Measurements from ENCODE around the gene HECTD1.
A peak's percentile ranks its signal among the peaks of the same experiment; 100 is the strongest.
"Not testable (repeated sequence)": the region's sequence is repeated elsewhere in the genome, so short reads cannot be mapped to it uniquely, and the experiment has no call there.

The HECTD1 gene

DNA sequence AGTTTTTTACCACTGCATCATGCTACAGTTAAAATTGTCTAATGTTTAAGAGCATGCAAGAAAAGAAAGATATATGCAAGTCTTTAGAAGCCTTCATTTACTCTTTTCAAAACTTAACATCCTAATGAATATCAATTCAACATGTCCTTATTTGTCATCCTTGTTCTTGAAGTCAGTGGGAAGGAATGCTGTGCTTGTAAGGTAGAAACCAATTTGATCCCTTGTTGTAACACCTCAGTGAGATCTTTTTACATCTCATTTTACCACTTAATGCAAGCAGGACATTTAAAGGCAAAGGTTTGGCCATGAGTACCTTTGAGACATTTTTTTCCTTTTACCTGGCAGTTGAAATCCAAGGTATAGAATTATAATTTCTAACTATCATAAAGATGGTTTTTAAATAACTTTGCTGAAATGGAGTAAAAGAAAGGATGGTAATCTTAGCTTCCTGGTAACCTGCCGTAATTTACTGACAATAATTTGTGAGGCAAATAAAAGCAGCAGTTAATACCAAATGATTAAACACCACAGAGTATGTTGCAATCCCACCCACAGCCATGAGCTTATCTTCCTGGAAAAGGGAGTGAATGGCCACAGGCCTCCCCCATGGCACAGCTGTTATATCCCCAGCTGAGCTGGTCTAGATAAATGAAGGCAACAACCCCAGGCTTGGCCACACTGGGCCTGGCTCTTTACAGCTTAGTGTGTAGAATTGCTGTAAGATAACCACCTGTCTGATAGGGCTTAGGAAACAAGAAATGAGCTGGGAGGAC, 148.3 kb downstream of the HECTD1 start:
- no peak overlapping the region for H4K8ac ChIP-seq (ENCODE audit: low read length)
- DNase-seq: peak; percentile 84
- no peaks in the 10 kb centered on the region for H3K9me3 ChIP-seq (ENCODE audit: control insufficient read depth, low read length)
- no peak overlapping the region for H3K4ac ChIP-seq (ENCODE audit: low read depth in 1 of 2, low read length in 2 of 2)
- no peaks in the 10 kb centered on the region for H3K27me3 ChIP-seq (ENCODE audit: control insufficient read depth in 1 of 2, insufficient read depth in 1 of 2, low read length in 2 of 2)
- WGBS: 86% methylated on average over 1 of the region's 1 CpG
- H3K4me1 ChIP-seq (ENCODE audit: control insufficient read depth, insufficient read depth, low read depth, low read length): peaks cover 2% of the 10 kb centered on the region
- no peak overlapping the region for H2AFZ ChIP-seq (ENCODE audit: low read depth, low read length)
- no peak overlapping the region for H3K4me3 ChIP-seq (ENCODE audit: insufficient read depth in 1 of 2, low read depth in 1 of 2, low read length in 2 of 2)
- H3K18ac ChIP-seq (ENCODE audit: low read depth in 1 of 2, low read length in 2 of 2): no peak overlapping the region
- H2BK15ac ChIP-seq (ENCODE audit: low read depth, poor library complexity, severe bottlenecking): no peak overlapping the region
- H2BK5ac ChIP-seq (ENCODE audit: low read depth, low read length, poor library complexity, severe bottlenecking): no peak overlapping the region
- no peak overlapping the region for H2BK120ac ChIP-seq (ENCODE audit: low read depth, low read length)
- no peak overlapping the region for H3K14ac ChIP-seq (ENCODE audit: low read length in 2 of 2)
- H3K23ac ChIP-seq (ENCODE audit: low read length in 2 of 2): no peak overlapping the region
- H2BK12ac ChIP-seq (ENCODE audit: low read length in 2 of 2): no peak overlapping the region
- no peak overlapping the region for H3K4me2 ChIP-seq (ENCODE audit: low read length, poor library complexity, severe bottlenecking)
- H3K9ac ChIP-seq (ENCODE audit: low read length): peak overlapping the region; percentile 57
- no peak overlapping the region for H2AK5ac ChIP-seq (ENCODE audit: low read length, severe bottlenecking)
- peak overlapping the region; percentile 81 for H3K27ac ChIP-seq (ENCODE audit: low read length, poor library complexity, severe bottlenecking)
- H3K79me1 ChIP-seq (replicated peaks; ENCODE audit: low read length, poor library complexity, severe bottlenecking): peaks cover 1% of the 10 kb centered on the region
- no peak overlapping the region for H4K91ac ChIP-seq (ENCODE audit: low read length)
- H3K36me3 ChIP-seq (ENCODE audit: control insufficient read depth in 1 of 2, insufficient read depth in 2 of 2, low read depth in 1 of 2, low read length in 2 of 2): no peaks in the 10 kb centered on the region

DNA sequence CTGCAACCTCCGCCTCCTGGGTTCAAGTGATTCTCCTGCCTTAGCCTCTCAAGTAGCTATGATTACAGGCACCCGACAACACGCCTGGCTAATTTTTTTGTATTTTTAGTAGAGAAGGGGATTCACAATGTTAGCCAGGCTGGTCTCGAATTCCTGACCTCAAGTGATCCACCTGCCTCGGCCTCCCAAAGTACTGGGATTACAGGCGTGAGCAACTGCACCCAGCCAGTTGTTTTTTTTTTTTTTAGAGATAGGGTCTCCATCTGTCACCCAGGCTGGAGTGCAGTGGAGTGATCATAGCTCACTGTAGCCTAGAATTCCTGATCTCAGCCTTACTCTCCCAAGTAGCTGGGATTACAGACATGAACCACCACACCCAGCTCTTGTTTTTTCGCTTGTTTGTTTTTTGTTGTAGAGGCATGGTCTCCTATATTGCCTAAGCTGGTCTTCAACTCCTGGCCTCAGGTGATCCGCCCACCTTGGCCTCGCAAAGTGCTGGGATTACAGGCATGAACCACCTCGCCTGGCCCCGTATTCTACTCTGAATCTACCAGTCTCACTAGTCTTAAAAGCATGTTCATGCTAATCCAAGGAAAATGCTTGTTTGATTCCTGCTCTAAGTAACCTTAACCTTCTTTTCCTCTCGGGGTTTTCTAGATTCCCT, 149.8 kb downstream of the HECTD1 start:
- H2AFZ ChIP-seq (ENCODE audit: low read depth, low read length): no peak overlapping the region
- H3K79me1 ChIP-seq (replicated peaks; ENCODE audit: low read length, poor library complexity, severe bottlenecking): peaks cover 3% of the 10 kb centered on the region
- peaks cover 3% of the 10 kb centered on the region for H3K4me1 ChIP-seq (ENCODE audit: control insufficient read depth, insufficient read depth, low read depth, low read length)
- H3K14ac ChIP-seq (ENCODE audit: low read length in 2 of 2): no peak overlapping the region
- H3K36me3 ChIP-seq (ENCODE audit: control insufficient read depth in 1 of 2, insufficient read depth in 2 of 2, low read depth in 1 of 2, low read length in 2 of 2): no peaks in the 10 kb centered on the region
- no peak overlapping the region for H3K4me3 ChIP-seq (ENCODE audit: insufficient read depth in 1 of 2, low read depth in 1 of 2, low read length in 2 of 2)
- H3K27me3 ChIP-seq (ENCODE audit: control insufficient read depth in 1 of 2, insufficient read depth in 1 of 2, low read length in 2 of 2): no peaks in the 10 kb centered on the region
- H2BK120ac ChIP-seq (ENCODE audit: low read depth, low read length): no peak overlapping the region
- H3K23ac ChIP-seq (ENCODE audit: low read length in 2 of 2): no peak overlapping the region
- H2AK5ac ChIP-seq (ENCODE audit: low read length, severe bottlenecking): no peak overlapping the region
- H4K91ac ChIP-seq (ENCODE audit: low read length): no peak overlapping the region
- no peak overlapping the region for H3K4me2 ChIP-seq (ENCODE audit: low read length, poor library complexity, severe bottlenecking)
- DNase-seq: no peak
- no peak overlapping the region for H4K8ac ChIP-seq (ENCODE audit: low read length)
- H2BK5ac ChIP-seq (ENCODE audit: low read depth, low read length, poor library complexity, severe bottlenecking): no peak overlapping the region
- H3K27ac ChIP-seq (ENCODE audit: low read length, poor library complexity, severe bottlenecking): no peak overlapping the region
- no peaks in the 10 kb centered on the region for H3K9me3 ChIP-seq (ENCODE audit: control insufficient read depth, low read length)
- no peak overlapping the region for H2BK15ac ChIP-seq (ENCODE audit: low read depth, poor library complexity, severe bottlenecking)
- no peak overlapping the region for H2BK12ac ChIP-seq (ENCODE audit: low read length in 2 of 2)
- H3K9ac ChIP-seq (ENCODE audit: low read length): no peak overlapping the region
- H3K18ac ChIP-seq (ENCODE audit: low read depth in 1 of 2, low read length in 2 of 2): no peak overlapping the region
- 96% methylated on average over 12 of the region's 12 CpGs for WGBS
- no peak overlapping the region for H3K4ac ChIP-seq (ENCODE audit: low read depth in 1 of 2, low read length in 2 of 2)

DNA sequence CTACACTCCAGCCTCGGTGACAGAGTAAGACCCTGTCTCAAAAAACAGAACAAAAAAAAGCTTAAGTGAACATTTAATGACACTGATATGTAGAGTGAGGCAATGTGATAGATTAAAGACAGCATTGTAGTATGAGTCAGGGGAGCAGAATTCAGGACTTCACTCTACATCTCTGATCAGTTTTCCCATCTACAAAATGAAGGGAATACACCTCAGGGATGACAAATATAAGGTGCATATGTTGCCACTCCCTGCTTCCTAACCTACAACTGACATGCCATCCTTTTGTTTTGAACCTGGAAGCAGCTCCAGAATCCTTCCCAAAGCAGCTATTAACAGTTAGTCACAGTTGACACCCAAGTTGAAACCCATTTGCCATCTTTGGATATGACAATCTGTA, 150.6 kb downstream of the HECTD1 start:
- H3K27me3 ChIP-seq (ENCODE audit: control insufficient read depth in 1 of 2, insufficient read depth in 1 of 2, low read length in 2 of 2): no peaks in the 10 kb centered on the region
- DNase-seq: no peak
- no peak overlapping the region for H2BK120ac ChIP-seq (ENCODE audit: low read depth, low read length)
- no peak overlapping the region for H3K18ac ChIP-seq (ENCODE audit: low read depth in 1 of 2, low read length in 2 of 2)
- H3K36me3 ChIP-seq (ENCODE audit: control insufficient read depth in 1 of 2, insufficient read depth in 2 of 2, low read depth in 1 of 2, low read length in 2 of 2): no peaks in the 10 kb centered on the region
- no peak overlapping the region for H3K4me2 ChIP-seq (ENCODE audit: low read length, poor library complexity, severe bottlenecking)
- no peak overlapping the region for H3K23ac ChIP-seq (ENCODE audit: low read length in 2 of 2)
- peaks cover 3% of the 10 kb centered on the region for H3K79me1 ChIP-seq (replicated peaks; ENCODE audit: low read length, poor library complexity, severe bottlenecking)
- H3K9ac ChIP-seq (ENCODE audit: low read length): no peak overlapping the region
- no peak overlapping the region for H4K91ac ChIP-seq (ENCODE audit: low read length)
- no peak overlapping the region for H2AFZ ChIP-seq (ENCODE audit: low read depth, low read length)
- no peaks in the 10 kb centered on the region for H3K9me3 ChIP-seq (ENCODE audit: control insufficient read depth, low read length)
- no peak overlapping the region for H3K4ac ChIP-seq (ENCODE audit: low read depth in 1 of 2, low read length in 2 of 2)
- H3K4me1 ChIP-seq (ENCODE audit: control insufficient read depth, insufficient read depth, low read depth, low read length): peaks cover 3% of the 10 kb centered on the region
- WGBS: no CpG with 5 or more reads among the region's 1 CpG
- H2BK12ac ChIP-seq (ENCODE audit: low read length in 2 of 2): no peak overlapping the region
- no peak overlapping the region for H2AK5ac ChIP-seq (ENCODE audit: low read length, severe bottlenecking)
- H3K27ac ChIP-seq (ENCODE audit: low read length, poor library complexity, severe bottlenecking): no peak overlapping the region
- H3K14ac ChIP-seq (ENCODE audit: low read length in 2 of 2): no peak overlapping the region
- no peak overlapping the region for H2BK5ac ChIP-seq (ENCODE audit: low read depth, low read length, poor library complexity, severe bottlenecking)
- no peak overlapping the region for H4K8ac ChIP-seq (ENCODE audit: low read length)
- H2BK15ac ChIP-seq (ENCODE audit: low read depth, poor library complexity, severe bottlenecking): no peak overlapping the region
- H3K4me3 ChIP-seq (ENCODE audit: insufficient read depth in 1 of 2, low read depth in 1 of 2, low read length in 2 of 2): no peak overlapping the region

DNA sequence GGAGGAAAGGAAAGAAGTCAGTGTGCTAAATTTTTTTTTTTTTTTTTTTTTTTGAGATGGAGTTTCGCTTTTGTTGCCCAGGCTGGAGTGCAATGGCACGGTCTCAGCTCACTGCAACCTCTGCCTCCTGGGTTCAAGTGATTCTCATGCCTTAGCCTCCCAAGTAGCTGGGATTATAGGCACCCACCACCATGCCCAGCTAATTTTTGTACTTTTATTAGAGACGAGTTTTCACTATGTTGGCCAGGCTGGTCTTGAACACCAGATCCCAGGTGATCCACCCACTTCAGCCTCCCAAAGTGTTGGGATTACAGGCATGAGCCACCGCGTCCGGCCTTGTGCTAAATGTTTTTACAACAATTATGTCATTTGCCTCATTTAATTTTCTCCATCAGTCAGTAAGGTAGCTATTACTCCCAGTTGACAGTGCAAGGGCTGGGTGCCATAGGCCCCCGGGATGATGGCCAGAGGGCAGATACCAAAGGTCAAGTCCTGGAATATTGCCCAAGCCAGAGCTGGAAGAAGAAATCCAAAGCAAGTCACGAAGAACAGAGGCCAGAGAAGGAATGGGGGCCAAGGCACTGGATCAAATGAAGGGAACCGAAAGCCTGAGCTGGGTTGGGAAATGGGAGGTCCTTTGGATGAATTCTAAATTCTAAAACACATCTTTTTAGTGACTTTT, 154.5 kb downstream of the HECTD1 start:
- not testable (repeated sequence) for H3K14ac ChIP-seq (ENCODE audit: low read length in 2 of 2); H3K36me3 ChIP-seq (ENCODE audit: control insufficient read depth in 1 of 2, insufficient read depth in 2 of 2, low read depth in 1 of 2, low read length in 2 of 2); H4K91ac ChIP-seq (ENCODE audit: low read length); H2BK15ac ChIP-seq (ENCODE audit: low read depth, poor library complexity, severe bottlenecking); H3K9me3 ChIP-seq (ENCODE audit: control insufficient read depth, low read length); H2AFZ ChIP-seq (ENCODE audit: low read depth, low read length); H3K27me3 ChIP-seq (ENCODE audit: control insufficient read depth in 1 of 2, insufficient read depth in 1 of 2, low read length in 2 of 2); H3K18ac ChIP-seq (ENCODE audit: low read depth in 1 of 2, low read length in 2 of 2); H4K8ac ChIP-seq (ENCODE audit: low read length); H3K79me1 ChIP-seq (replicated peaks; ENCODE audit: low read length, poor library complexity, severe bottlenecking); H3K4me1 ChIP-seq (ENCODE audit: control insufficient read depth, insufficient read depth, low read depth, low read length); H3K27ac ChIP-seq (ENCODE audit: low read length, poor library complexity, severe bottlenecking); H3K4me3 ChIP-seq (ENCODE audit: insufficient read depth in 1 of 2, low read depth in 1 of 2, low read length in 2 of 2); DNase-seq; H3K4ac ChIP-seq (ENCODE audit: low read depth in 1 of 2, low read length in 2 of 2); H2BK12ac ChIP-seq (ENCODE audit: low read length in 2 of 2); H2BK120ac ChIP-seq (ENCODE audit: low read depth, low read length); H3K23ac ChIP-seq (ENCODE audit: low read length in 2 of 2); H3K4me2 ChIP-seq (ENCODE audit: low read length, poor library complexity, severe bottlenecking)
- peak overlapping the region; percentile 44 for H2BK5ac ChIP-seq (ENCODE audit: low read depth, low read length, poor library complexity, severe bottlenecking)
- H3K9ac ChIP-seq (ENCODE audit: low read length): peak overlapping the region; percentile 21
- 94% methylated on average over 9 of the region's 9 CpGs for WGBS
- peak overlapping the region; percentile 80 for H2AK5ac ChIP-seq (ENCODE audit: low read length, severe bottlenecking)

Data from mesenchymal stem cell (in vitro differentiated cells and primary cell).